ENCODE results near the gene PDE5A. TPM values are rescaled to one million over a fixed set of nuclear protein-coding genes. Genes with fewer than 3 reads are reported as not detected.

Gene PDE5A
- total RNA-seq (26.1 TPM), polyA plus RNA-seq (ENCODE audit: insufficient read depth in 1 of 8, insufficient read length in 8 of 8, low replicate concordance in 1 of 8) (10 to 100 TPM; 14.0 to 24.3 (median 16.2) TPM)
- long read RNA-seq, donor 1, partial matches to known transcripts = 0 of 1 reads
- long read RNA-seq, donor 1, other reads (novel, unspliced or antisense) = 0 of 1 reads
- long read RNA-seq, donor 2 = 0 reads
- long read RNA-seq, donor 3 = 0 reads
- long read RNA-seq, donor 4 = 0 reads
- long read RNA-seq, donor 5, partial matches to known transcripts = 0 of 2 reads
- long read RNA-seq, donor 5, other reads (novel, unspliced or antisense) = 0 of 2 reads
- long read RNA-seq, donor 6 = 0 reads
- long read RNA-seq, donor 7 = 0 reads
- long read RNA-seq, donor 8, full-length matches to known transcripts = 1 of 1 reads
- long read RNA-seq, donor 8, partial matches to known transcripts = 0 of 1 reads
- long read RNA-seq, donor 8, other reads (novel, unspliced or antisense) = 0 of 1 reads
- long read RNA-seq, donor 9, full-length matches to known transcripts = 1 of 7 reads
- long read RNA-seq, donor 9, partial matches to known transcripts = 6 of 7 reads
- long read RNA-seq, donor 9, other reads (novel, unspliced or antisense) = 0 of 7 reads
- long read RNA-seq, donor 10, full-length matches to known transcripts = 2 of 2 reads
- long read RNA-seq, donor 10, partial matches to known transcripts = 0 of 2 reads
- long read RNA-seq, donor 10, other reads (novel, unspliced or antisense) = 0 of 2 reads
- long read RNA-seq, donor 11 = 0 reads

DNA sequence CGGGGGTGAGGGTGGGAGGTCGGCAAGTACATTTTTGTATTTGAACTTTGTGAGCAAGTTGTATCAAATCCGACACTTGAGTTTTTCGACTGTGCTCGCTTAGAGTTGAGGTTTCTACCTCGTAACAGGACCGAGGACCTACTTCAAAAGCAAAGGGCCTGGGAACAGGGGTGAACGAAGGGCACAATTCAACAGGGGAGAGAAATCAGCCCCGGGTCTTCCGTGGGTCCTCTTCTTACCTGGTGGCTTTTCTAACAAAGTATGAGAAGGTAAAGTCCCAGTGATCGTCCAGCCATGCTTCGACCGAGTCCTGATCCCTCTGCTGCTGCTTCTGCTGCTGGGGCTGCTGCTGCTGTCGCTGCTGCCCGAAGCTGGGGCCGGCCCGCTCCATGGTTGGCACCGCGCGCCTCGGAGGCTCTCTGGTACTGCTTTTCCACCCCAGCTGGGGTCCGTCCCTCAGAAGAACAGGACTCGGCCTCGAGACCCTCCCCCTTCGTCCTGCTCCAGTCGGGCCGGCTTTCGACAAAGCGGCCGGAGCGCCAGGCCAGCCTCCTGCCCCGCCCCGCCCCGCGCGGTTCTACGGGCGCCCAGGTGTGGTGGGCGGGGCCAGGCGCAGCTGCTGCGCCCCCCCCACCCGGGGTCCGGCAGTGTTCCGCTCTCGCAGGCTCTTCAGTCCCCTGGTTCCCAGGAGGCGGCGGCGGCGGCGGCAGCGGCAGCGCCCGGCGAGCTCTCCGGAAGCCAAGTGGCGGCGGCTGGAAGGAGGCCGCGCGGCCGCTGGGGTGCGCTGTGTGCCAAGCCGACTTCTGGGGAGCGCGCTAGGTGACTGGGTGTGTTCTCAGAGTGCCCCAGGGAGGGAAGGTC is at the start of gene PDE5A:
Gene PDE5A (minus strand): TSS at position 524 of the 861 bp plus-strand sequence. CDS start 133 bp downstream, at position 391.
- H3K4me1 ChIP-seq (ENCODE audit: control insufficient read depth, insufficient read depth, low read length) = peaks cover 8% of the 10 kb centered on the region
- H3K4me3 ChIP-seq (ENCODE audit: low read length) = peak within 1 kb of the TSS; percentile 75
- H3K27ac ChIP-seq (ENCODE audit: low read length) = peak within 1 kb of the TSS; percentile 91
- peak; percentile 90 for DNase-seq
- H3K36me3 ChIP-seq (ENCODE audit: control insufficient read depth, insufficient read depth, low read length) = no peaks in the 10 kb centered on the region
- under 1% methylated on average over 57 of the region's 65 CpGs for WGBS (ENCODE audit: insufficient coverage)
- no peaks in the 10 kb centered on the region for H3K9me3 ChIP-seq (replicated peaks; ENCODE audit: control insufficient read depth, low read depth, low read length)
- peaks cover 19% of the 10 kb centered on the region for H3K27me3 ChIP-seq (ENCODE audit: control insufficient read depth, insufficient read depth, low read length)

DNA sequence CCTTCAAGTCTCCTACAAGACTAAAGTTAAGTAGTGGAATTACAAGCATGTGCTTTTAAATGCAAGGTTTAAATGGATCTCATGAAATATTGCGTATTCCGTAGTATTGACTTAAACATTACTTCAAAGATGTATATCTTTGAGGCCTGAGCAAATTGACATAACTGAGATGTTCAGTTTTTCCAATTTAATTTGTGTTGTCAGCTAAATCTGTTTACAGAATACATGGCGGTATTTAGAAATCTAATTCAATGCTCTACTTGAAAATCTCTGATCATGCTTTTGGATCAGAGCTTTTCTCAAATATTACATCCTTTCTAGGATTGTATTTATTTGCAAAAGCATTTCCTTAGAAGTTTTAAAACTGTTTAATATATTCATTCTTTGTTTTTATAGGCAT is 47.5 kb upstream of the PDE5A start:
- Histone ChIP-seq H3K36me3 (ENCODE audit: control insufficient read depth, insufficient read depth, low read length) (no peaks in the 10 kb centered on the region), H3K27me3 (ENCODE audit: control insufficient read depth, insufficient read depth, low read length) (no peaks in the 10 kb centered on the region), H3K4me3 (ENCODE audit: low read length) (no peak overlapping the region), H3K27ac (ENCODE audit: low read length) (no peak overlapping the region), H3K4me1 (ENCODE audit: control insufficient read depth, insufficient read depth, low read length) (no peaks in the 10 kb centered on the region), H3K9me3 (replicated peaks; ENCODE audit: control insufficient read depth, low read depth, low read length) (no peaks in the 10 kb centered on the region)
- no peak for DNase-seq
- WGBS (ENCODE audit: insufficient coverage) = no CpG with 5 or more reads among the region's 3 CpGs

DNA sequence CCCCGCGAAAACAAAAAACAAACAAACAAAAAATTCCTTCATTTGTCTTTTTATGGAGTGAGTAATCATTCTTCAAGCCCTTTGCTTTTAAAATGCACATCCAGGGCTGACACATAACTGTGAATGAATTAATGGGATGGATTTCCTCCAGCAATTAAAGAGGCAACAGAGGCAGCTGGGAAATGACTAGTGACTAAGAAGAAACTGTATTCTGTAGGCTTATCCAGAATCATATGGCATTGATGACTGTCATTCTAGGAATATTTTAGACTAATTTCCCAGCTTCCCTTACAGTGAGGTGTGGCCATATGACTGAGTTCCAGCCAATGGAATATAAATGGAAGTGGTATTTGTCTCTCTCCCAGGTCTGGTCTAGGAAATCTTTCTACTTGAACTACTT is 46.8 kb upstream of the PDE5A start:
- no peaks in the 10 kb centered on the region for H3K27me3 ChIP-seq (ENCODE audit: control insufficient read depth, insufficient read depth, low read length)
- no peaks in the 10 kb centered on the region for H3K9me3 ChIP-seq (replicated peaks; ENCODE audit: control insufficient read depth, low read depth, low read length)
- DNase-seq = no peak
- no CpG with 5 or more reads among the region's 2 CpGs for WGBS (ENCODE audit: insufficient coverage)
- no peaks in the 10 kb centered on the region for H3K4me1 ChIP-seq (ENCODE audit: control insufficient read depth, insufficient read depth, low read length)
- H3K27ac ChIP-seq (ENCODE audit: low read length) = no peak overlapping the region
- no peak overlapping the region for H3K4me3 ChIP-seq (ENCODE audit: low read length)
- no peaks in the 10 kb centered on the region for H3K36me3 ChIP-seq (ENCODE audit: control insufficient read depth, insufficient read depth, low read length)

DNA sequence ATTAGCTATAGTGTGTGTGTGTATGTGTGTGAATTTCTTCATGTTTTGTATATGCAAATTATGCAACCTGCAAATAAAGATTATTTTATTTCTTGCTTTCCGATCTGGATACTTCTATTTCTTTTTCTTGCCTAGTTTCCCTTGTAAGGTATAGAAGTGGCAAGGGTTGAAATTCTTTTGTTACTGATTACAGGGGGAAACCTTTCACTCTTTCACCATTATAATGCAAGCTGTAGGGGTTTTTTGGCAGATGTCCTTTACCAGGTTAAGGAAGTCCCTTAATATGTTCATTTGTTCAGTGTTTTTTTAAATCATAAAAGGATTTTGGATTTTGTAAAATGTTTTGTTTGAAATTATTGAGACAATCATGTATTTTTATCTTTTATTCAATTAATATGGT is 44.3 kb upstream of the PDE5A start:
- Histone ChIP-seq H3K9me3 (replicated peaks; ENCODE audit: control insufficient read depth, low read depth, low read length) (no peaks in the 10 kb centered on the region), H3K36me3 (ENCODE audit: control insufficient read depth, insufficient read depth, low read length) (no peaks in the 10 kb centered on the region), H3K27me3 (ENCODE audit: control insufficient read depth, insufficient read depth, low read length) (no peaks in the 10 kb centered on the region), H3K4me3 (ENCODE audit: low read length) (no peak overlapping the region), H3K4me1 (ENCODE audit: control insufficient read depth, insufficient read depth, low read length) (no peaks in the 10 kb centered on the region), H3K27ac (ENCODE audit: low read length) (no peak overlapping the region)
- no CpG with 5 or more reads among the region's 1 CpG for WGBS (ENCODE audit: insufficient coverage)
- no peak for DNase-seq

DNA sequence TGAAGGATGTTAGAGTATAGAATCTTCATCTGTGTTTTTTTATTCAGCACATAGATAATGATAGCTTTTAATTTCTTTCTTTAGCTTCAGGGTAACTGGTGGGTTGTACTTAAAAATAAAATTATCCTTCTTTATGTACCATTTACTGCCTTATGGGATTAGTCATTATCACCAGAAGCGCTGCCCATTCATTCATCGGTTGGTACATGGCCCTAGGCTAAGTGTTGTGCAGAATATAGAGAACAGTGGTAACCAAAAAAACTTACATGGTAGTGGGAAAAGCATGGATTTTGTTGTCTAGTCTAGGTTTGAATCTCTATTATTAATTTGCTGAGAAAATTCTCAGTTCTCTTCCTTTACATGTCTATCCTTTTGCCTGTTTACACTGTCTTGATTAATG is 43.5 kb upstream of the PDE5A start:
- no peaks in the 10 kb centered on the region for H3K27me3 ChIP-seq (ENCODE audit: control insufficient read depth, insufficient read depth, low read length)
- no peak for DNase-seq
- no peaks in the 10 kb centered on the region for H3K9me3 ChIP-seq (replicated peaks; ENCODE audit: control insufficient read depth, low read depth, low read length)
- no CpG with 5 or more reads among the region's 2 CpGs for WGBS (ENCODE audit: insufficient coverage)
- no peak overlapping the region for H3K27ac ChIP-seq (ENCODE audit: low read length)
- H3K4me1 ChIP-seq (ENCODE audit: control insufficient read depth, insufficient read depth, low read length) = no peaks in the 10 kb centered on the region
- no peaks in the 10 kb centered on the region for H3K36me3 ChIP-seq (ENCODE audit: control insufficient read depth, insufficient read depth, low read length)
- H3K4me3 ChIP-seq (ENCODE audit: low read length) = no peak overlapping the region

DNA sequence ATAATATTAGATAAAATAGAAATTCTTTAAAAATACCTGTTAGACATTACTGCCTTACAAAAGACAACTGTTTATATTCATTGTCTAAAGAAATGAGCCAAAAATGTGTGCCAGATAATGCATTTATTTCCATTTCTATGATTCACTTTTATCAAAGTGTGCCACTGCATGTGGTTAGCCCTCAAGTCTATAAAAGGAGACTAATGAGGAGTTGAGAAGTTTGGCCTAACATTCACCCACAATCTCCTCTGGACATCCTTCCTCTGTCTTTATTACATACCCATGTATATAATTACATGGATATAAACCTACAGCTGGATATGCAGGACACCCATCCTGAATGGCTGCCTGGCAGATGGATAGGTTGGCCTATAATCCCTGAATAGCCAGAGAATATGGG is 42.6 kb upstream of the PDE5A start:
- no peaks in the 10 kb centered on the region for H3K4me1 ChIP-seq (ENCODE audit: control insufficient read depth, insufficient read depth, low read length)
- no peak for DNase-seq
- no peaks in the 10 kb centered on the region for H3K9me3 ChIP-seq (replicated peaks; ENCODE audit: control insufficient read depth, low read depth, low read length)
- H3K36me3 ChIP-seq (ENCODE audit: control insufficient read depth, insufficient read depth, low read length) = no peaks in the 10 kb centered on the region
- H3K4me3 ChIP-seq (ENCODE audit: low read length) = no peak overlapping the region
- no peak overlapping the region for H3K27ac ChIP-seq (ENCODE audit: low read length)
- H3K27me3 ChIP-seq (ENCODE audit: control insufficient read depth, insufficient read depth, low read length) = no peaks in the 10 kb centered on the region

DNA sequence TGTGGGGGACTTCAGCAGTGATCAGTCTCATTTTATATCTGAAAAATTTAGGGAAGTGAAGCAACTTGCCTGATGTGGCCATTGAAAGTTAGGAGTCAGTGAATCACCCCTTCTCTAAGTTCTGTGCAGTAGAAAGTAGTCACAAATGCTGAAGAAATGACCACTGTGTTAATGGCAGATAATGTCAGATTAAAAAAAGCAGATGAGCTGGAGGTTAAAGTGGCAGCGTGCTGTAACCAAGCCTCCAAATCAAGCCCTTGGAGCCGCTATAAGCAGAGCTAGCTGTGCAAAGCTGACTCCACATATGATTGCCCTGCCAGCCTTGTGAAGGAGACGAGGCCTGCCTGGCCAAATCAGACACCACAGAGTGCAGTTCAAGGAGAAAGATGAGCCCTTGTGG is 39.2 kb upstream of the PDE5A start:
- Histone ChIP-seq H3K4me1 (ENCODE audit: control insufficient read depth, insufficient read depth, low read length) (no peaks in the 10 kb centered on the region), H3K36me3 (ENCODE audit: control insufficient read depth, insufficient read depth, low read length) (no peaks in the 10 kb centered on the region), H3K9me3 (replicated peaks; ENCODE audit: control insufficient read depth, low read depth, low read length) (no peaks in the 10 kb centered on the region), H3K27ac (ENCODE audit: low read length) (no peak overlapping the region), H3K27me3 (ENCODE audit: control insufficient read depth, insufficient read depth, low read length) (no peaks in the 10 kb centered on the region), H3K4me3 (ENCODE audit: low read length) (no peak overlapping the region)
- DNase-seq = no peak
- WGBS (ENCODE audit: insufficient coverage) = 88% methylated on average over 3 of the region's 3 CpGs

DNA sequence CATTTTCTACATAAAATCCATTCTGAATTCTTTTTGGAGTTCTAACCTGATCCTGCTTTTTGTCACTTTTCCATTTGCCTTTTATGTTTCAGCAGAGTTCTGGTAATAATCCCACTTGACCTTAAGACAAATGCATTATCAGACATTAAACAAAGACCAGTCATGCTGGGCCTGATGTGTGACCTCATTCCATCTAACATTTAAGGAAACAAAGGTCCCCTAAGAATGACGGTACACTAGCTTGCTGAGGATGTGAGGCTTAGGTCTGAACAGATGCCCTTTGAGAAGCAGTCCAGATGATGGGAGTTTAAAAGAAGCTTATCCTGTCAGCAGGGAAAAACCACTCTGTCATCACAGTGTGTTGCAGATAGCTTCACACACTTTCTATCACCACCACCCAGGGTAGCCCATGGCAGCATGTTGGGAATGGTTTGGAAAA is 38.1 kb upstream of the PDE5A start:
- DNase-seq = no peak
- Histone ChIP-seq H3K4me3 (ENCODE audit: low read length) (no peak overlapping the region), H3K4me1 (ENCODE audit: control insufficient read depth, insufficient read depth, low read length) (no peaks in the 10 kb centered on the region), H3K27ac (ENCODE audit: low read length) (no peak overlapping the region), H3K36me3 (ENCODE audit: control insufficient read depth, insufficient read depth, low read length) (no peaks in the 10 kb centered on the region), H3K27me3 (ENCODE audit: control insufficient read depth, insufficient read depth, low read length) (no peaks in the 10 kb centered on the region), H3K9me3 (replicated peaks; ENCODE audit: control insufficient read depth, low read depth, low read length) (no peaks in the 10 kb centered on the region)
- no CpG with 5 or more reads among the region's 1 CpG for WGBS (ENCODE audit: insufficient coverage)

DNA sequence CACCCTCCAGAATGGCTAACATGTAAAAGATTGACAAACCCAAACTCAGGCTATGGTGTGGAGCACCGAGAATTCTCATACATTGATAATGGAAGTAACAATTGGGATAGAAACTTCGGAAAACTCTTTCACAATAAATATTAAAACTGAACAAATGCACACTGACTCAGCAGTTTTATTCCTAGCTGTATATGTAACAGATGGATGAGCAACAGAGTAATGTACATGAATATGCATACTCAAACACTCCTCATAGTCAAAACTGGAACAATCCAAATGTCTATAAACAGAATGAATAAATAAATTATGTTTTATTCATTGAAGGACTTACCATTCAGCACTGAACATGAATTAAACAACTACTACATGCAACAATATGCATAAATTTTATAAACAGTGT is 37.1 kb upstream of the PDE5A start:
- no CpG with 5 or more reads among the region's 2 CpGs for whole genome bisulfite sequencing (ENCODE audit: insufficient coverage)

More for the DNA sequence above, 37.1 kb upstream of the PDE5A start:
- no peaks in the 10 kb centered on the region for H3K36me3 ChIP-seq (ENCODE audit: control insufficient read depth, insufficient read depth, low read length)
- H3K27ac ChIP-seq (ENCODE audit: low read length) = no peak overlapping the region
- no peak overlapping the region for H3K4me3 ChIP-seq (ENCODE audit: low read length)
- H3K4me1 ChIP-seq (ENCODE audit: control insufficient read depth, insufficient read depth, low read length) = no peaks in the 10 kb centered on the region
- H3K9me3 ChIP-seq (replicated peaks; ENCODE audit: control insufficient read depth, low read depth, low read length) = no peaks in the 10 kb centered on the region
- H3K27me3 ChIP-seq (ENCODE audit: control insufficient read depth, insufficient read depth, low read length) = no peaks in the 10 kb centered on the region
- no peak for DNase-seq

Measured in muscle of leg (tissue), 16 donors.